ENCODE results near the gene PPM1H. TPM values are rescaled to one million over a fixed set of nuclear protein-coding genes. Genes with fewer than 3 reads are reported as not detected.

PPM1H gene, protein sequence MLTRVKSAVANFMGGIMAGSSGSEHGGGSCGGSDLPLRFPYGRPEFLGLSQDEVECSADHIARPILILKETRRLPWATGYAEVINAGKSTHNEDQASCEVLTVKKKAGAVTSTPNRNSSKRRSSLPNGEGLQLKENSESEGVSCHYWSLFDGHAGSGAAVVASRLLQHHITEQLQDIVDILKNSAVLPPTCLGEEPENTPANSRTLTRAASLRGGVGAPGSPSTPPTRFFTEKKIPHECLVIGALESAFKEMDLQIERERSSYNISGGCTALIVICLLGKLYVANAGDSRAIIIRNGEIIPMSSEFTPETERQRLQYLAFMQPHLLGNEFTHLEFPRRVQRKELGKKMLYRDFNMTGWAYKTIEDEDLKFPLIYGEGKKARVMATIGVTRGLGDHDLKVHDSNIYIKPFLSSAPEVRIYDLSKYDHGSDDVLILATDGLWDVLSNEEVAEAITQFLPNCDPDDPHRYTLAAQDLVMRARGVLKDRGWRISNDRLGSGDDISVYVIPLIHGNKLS
- 0.49 TPM for total RNA-seq

DNA sequence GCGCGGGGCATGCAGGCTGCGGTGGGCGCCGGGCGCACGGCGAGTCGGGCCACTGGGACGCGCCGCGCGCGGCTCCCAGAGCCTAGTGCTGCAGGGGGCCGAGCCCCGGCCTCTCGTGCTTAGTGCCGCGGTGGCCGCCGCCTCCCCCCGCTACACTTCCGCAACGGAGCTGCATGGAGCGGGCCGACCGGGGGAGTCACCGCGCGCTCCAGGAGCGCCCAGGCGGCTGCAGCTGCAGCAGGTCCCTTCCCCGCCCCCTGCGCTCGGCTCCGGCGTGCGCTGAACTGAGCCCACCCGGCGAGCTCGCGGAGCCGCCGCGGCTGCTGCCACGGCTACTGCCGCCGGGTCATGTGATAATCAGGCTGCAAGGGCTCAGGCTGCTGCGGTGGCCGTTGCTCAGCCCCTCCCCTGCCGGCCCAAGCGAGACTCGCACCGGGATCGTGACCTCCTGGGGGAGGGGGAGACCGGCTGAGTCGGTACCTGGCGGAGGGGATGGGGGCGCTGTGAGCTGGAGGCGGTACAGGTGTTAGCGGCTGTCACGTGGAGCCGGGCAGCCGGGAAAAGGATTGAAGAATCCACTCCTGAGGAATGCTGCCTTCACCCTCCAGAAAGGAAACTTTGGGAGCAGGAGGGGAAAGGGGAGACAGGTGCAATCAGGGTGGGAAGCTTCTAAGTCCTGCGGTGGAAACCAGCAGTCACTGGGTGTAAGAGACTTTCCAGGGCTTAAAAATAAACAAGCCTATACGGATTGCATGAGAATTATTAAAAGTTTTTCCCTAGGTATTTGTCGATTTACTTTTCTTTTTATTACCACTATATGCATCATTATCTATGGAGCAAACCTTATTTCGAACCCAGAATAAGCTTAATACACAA lies at the start of gene PPM1H:
Gene PPM1H (minus strand): TSS at position 352 of the 876 bp plus-strand sequence. CDS start 414 bp downstream, outside the sequence.
- no peaks in the 10 kb centered on the region for H3K36me3 ChIP-seq
- peaks cover 17% of the 10 kb centered on the region for H3K4me1 ChIP-seq
- DNase-seq (ENCODE audit: extremely low spot score in 2 of 2), result no peak
- TF ChIP-seq POLR2A (IDR thresholded peaks at IDR 0.05), result no peak
- TF ChIP-seq POLR2AphosphoS5 (IDR thresholded peaks at IDR 0.05; ENCODE audit: insufficient read depth in 1 of 2, low read depth in 1 of 2), result no peak
- TF ChIP-seq, protein P1, sequence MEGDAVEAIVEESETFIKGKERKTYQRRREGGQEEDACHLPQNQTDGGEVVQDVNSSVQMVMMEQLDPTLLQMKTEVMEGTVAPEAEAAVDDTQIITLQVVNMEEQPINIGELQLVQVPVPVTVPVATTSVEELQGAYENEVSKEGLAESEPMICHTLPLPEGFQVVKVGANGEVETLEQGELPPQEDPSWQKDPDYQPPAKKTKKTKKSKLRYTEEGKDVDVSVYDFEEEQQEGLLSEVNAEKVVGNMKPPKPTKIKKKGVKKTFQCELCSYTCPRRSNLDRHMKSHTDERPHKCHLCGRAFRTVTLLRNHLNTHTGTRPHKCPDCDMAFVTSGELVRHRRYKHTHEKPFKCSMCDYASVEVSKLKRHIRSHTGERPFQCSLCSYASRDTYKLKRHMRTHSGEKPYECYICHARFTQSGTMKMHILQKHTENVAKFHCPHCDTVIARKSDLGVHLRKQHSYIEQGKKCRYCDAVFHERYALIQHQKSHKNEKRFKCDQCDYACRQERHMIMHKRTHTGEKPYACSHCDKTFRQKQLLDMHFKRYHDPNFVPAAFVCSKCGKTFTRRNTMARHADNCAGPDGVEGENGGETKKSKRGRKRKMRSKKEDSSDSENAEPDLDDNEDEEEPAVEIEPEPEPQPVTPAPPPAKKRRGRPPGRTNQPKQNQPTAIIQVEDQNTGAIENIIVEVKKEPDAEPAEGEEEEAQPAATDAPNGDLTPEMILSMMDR (IDR thresholded peaks at IDR 0.05), result no peak
- intact Hi-C loops (cut with DNase I), result no loop called here
- H3K27ac ChIP-seq, result no peak within 1 kb of the TSS
- no peaks in the 10 kb centered on the region for H3K27me3 ChIP-seq
- H3K9me3 ChIP-seq, result no peaks in the 10 kb centered on the region
- peak within 1 kb of the TSS; percentile 51 to 62 for H3K4me3 ChIP-seq

DNA sequence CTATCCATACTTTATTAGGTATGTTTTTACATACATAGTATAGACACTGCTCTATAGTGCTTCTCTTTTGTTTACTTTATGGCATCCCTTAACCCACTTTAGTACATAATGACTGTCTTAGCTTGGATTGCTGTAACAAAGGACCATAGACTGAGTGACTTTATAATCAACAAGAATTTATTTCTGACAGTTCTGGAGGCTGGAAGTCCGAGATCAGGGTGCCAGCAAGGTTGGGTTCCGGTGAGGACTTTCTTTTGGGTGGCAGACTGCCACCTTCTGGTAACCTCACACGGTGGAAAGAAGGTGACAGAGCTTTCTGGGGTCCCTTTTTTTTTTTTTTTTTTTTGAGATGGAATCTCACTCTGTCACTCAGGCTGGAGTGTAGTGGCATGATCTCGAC lies 48.6 kb upstream of the PPM1H start:
- intact Hi-C loops (cut with DNase I), result no loop called here
- DNase-seq (ENCODE audit: extremely low spot score in 2 of 2), result no peak

DNA sequence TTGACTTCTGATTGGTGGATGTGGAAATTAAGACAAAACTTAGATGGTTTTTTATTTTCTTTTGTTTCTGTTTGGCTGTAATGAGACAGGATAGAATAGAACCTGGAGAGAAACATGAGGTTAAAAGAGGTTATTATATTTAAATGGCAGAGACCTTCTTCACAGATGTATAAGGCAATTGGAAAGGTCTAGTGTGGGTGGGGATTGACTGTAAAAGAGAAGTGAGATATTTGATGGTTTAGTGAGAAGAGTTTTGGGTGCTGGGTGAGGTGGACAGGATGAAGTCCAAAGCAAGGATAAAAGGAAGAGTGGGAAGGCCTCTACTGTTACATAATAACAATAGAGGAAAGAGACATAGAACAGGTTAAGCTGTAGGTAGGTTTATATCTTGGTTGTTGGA lies 43.8 kb upstream of the PPM1H start:
- H3K4me3 ChIP-seq, result no peak overlapping the region
- H3K27me3 ChIP-seq, result no peaks in the 10 kb centered on the region
- no peaks in the 10 kb centered on the region for H3K9me3 ChIP-seq
- no peak for DNase-seq (ENCODE audit: extremely low spot score in 2 of 2)
- H3K36me3 ChIP-seq, result no peaks in the 10 kb centered on the region
- intact Hi-C loops (cut with DNase I), result no loop called here
- no peak overlapping the region for H3K27ac ChIP-seq
- H3K4me1 ChIP-seq, result no peaks in the 10 kb centered on the region
- TF ChIP-seq, protein P1 (IDR thresholded peaks at IDR 0.05), result no peak
- no peak for TF ChIP-seq POLR2AphosphoS5 (IDR thresholded peaks at IDR 0.05; ENCODE audit: insufficient read depth in 1 of 2, low read depth in 1 of 2)
- no peak for TF ChIP-seq POLR2A (IDR thresholded peaks at IDR 0.05)

More for the DNA sequence above, 48.6 kb upstream of the PPM1H start:
- TF ChIP-seq POLR2AphosphoS5 (IDR thresholded peaks at IDR 0.05; ENCODE audit: insufficient read depth in 1 of 2, low read depth in 1 of 2) (no peak), POLR2A (IDR thresholded peaks at IDR 0.05) (no peak)
- TF ChIP-seq, protein P1 (IDR thresholded peaks at IDR 0.05), result no peak
- Histone ChIP-seq H3K27me3 (no peaks in the 10 kb centered on the region), H3K4me3 (no peak overlapping the region), H3K9me3 (no peaks in the 10 kb centered on the region), H3K27ac (no peak overlapping the region), H3K4me1 (no peaks in the 10 kb centered on the region), H3K36me3 (no peaks in the 10 kb centered on the region)

DNA sequence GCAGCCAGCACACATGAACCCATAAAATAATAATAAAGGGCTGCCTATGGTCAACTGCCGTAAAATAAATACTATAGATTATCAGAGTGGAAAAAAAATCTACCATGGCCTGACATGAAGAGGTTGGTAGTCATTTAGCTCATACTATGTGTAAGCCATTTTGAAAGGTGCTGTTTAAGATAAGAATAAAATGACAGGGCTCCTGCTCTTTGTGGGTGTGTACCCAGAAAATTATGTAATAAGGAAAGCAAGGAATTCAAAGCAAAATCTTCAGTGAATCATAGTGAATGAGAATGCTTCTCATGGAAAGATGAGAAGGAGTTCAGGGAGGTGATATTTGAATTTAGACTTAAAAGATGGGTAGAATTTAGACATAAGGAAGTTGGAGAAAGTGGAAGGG lies 42.9 kb upstream of the PPM1H start:
- Histone ChIP-seq H3K27me3 (no peaks in the 10 kb centered on the region), H3K4me3 (no peak overlapping the region), H3K36me3 (no peaks in the 10 kb centered on the region), H3K9me3 (no peaks in the 10 kb centered on the region), H3K4me1 (no peaks in the 10 kb centered on the region), H3K27ac (no peak overlapping the region)
- no peak for DNase-seq (ENCODE audit: extremely low spot score in 2 of 2)
- intact Hi-C loops (cut with DNase I), result no loop called here
- TF ChIP-seq POLR2A (IDR thresholded peaks at IDR 0.05) (no peak), POLR2AphosphoS5 (IDR thresholded peaks at IDR 0.05; ENCODE audit: insufficient read depth in 1 of 2, low read depth in 1 of 2) (no peak)
- TF ChIP-seq, protein P1 (IDR thresholded peaks at IDR 0.05), result no peak

All from vagina (tissue), 2 donors.